Upper lobe of left lung (tissue), 4 donors: ENCODE measurements around the gene HACD2.

Experiments
- CTCF ChIP-seq, 6 experiments: fragments of 450-650 bp in 4 of 6; fragments of 200-600 bp in 2 of 6; sonication (generic) in 2 of 6; IDR thresholded peaks; one replicate each; pipeline ENCODE4 v1.5.1; 2016 to 2019; ENCODE audit warnings: antibody characterized with exemption in 6 of 6
- EP300 ChIP-seq, 4 donors: sonication (generic); formaldehyde crosslinking; IDR thresholded peaks; one replicate each; pipeline ENCODE4 v1.5.1; 2017; ENCODE audit warnings: antibody characterized with exemption in 4 of 4, control low read depth in 2 of 4
- POLR2A ChIP-seq, 4 donors: fragments of 450-650 bp; IDR thresholded peaks; one replicate each; pipeline ENCODE4 v1.5.1; 2016 to 2017; ENCODE audit warnings: antibody characterized with exemption in 4 of 4, mild to moderate bottlenecking in 2 of 4
- POLR2AphosphoS5 ChIP-seq, 2 donors: sonication (generic); formaldehyde crosslinking; IDR thresholded peaks; one replicate each; pipeline ENCODE4 v1.5.1; 2017; ENCODE audit warnings: antibody characterized with exemption in 2 of 2

GRCh38 chr3:123505820-123506219 is 79.0 kb downstream of the HACD2 start:
- no peak for TF ChIP-seq CTCF (IDR thresholded peaks at IDR 0.05)
- TF ChIP-seq POLR2A (IDR thresholded peaks at IDR 0.05): no peak
- TF ChIP-seq EP300 (IDR thresholded peaks at IDR 0.05): no peak
- TF ChIP-seq POLR2AphosphoS5 (IDR thresholded peaks at IDR 0.05): no peak
